ENCODE data around the gene CUEDC1. TPM values are rescaled to one million over a fixed set of nuclear protein-coding genes. Genes with fewer than 3 reads are reported as not detected.

Gene CUEDC1
- total and polyA plus RNA-seq, 2 of the 13 experiments (the other 11 are each of a cell fraction or from before 2014, with no cell fraction given), result 7.4 to 12.9 TPM

DNA sequence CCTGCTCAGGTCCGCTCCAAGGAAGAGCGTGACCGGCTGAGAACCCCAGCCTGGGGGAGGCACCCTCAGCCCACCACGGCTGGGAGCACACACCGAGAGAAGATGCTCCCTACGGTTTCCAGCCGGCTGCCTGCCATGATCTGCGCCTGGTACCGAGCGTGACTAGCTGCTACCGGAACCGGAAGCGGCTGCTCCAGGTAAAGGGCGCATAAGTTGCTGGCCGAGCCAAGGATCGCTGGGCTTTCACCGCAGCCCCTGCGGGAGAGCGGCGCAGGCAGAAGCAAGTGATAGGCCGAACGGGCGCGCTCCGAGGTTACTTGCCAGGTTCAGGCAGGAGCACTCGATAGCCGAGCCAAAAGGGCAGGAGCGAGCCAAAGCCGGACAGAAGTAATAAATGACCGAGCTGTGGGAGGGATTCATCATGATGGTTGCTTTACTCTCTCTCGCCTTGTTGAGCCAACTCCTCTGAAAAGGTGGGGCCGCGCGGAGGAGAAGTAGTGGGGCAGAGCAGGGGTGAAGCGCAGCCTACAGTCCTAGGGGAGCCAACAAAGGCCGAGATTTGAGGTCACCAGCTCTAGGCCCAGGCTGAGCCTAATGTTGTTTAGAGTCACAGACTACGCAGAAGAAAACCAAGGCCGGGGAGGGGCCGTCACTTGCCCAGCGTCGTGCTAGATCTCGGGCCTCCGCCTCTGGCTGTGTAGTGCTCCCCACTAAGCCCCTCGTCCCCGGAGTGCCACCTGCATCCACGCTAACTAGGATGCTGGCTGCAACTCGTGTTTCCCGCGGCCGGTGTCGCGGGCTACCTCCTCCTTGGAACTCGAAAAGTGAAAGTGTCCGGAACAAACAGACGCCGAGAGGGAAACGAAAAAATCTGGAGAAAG lies 105.1 kb downstream of the CUEDC1 start, which contains the start of gene MRPS23 (continued):
- TF ChIP-seq, protein P1, sequence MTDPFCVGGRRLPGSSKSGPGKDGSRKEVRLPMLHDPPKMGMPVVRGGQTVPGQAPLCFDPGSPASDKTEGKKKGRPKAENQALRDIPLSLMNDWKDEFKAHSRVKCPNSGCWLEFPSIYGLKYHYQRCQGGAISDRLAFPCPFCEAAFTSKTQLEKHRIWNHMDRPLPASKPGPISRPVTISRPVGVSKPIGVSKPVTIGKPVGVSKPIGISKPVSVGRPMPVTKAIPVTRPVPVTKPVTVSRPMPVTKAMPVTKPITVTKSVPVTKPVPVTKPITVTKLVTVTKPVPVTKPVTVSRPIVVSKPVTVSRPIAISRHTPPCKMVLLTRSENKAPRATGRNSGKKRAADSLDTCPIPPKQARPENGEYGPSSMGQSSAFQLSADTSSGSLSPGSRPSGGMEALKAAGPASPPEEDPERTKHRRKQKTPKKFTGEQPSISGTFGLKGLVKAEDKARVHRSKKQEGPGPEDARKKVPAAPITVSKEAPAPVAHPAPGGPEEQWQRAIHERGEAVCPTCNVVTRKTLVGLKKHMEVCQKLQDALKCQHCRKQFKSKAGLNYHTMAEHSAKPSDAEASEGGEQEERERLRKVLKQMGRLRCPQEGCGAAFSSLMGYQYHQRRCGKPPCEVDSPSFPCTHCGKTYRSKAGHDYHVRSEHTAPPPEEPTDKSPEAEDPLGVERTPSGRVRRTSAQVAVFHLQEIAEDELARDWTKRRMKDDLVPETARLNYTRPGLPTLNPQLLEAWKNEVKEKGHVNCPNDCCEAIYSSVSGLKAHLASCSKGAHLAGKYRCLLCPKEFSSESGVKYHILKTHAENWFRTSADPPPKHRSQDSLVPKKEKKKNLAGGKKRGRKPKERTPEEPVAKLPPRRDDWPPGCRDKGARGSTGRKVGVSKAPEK (CRISPR knock-in tag; IDR thresholded peaks at IDR 0.05; ENCODE audit: borderline replicate concordance), result no peak
- TF ChIP-seq, protein P2, sequence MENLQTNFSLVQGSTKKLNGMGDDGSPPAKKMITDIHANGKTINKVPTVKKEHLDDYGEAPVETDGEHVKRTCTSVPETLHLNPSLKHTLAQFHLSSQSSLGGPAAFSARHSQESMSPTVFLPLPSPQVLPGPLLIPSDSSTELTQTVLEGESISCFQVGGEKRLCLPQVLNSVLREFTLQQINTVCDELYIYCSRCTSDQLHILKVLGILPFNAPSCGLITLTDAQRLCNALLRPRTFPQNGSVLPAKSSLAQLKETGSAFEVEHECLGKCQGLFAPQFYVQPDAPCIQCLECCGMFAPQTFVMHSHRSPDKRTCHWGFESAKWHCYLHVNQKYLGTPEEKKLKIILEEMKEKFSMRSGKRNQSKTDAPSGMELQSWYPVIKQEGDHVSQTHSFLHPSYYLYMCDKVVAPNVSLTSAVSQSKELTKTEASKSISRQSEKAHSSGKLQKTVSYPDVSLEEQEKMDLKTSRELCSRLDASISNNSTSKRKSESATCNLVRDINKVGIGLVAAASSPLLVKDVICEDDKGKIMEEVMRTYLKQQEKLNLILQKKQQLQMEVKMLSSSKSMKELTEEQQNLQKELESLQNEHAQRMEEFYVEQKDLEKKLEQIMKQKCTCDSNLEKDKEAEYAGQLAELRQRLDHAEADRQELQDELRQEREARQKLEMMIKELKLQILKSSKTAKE (CRISPR knock-in tag; IDR thresholded peaks at IDR 0.05; ENCODE audit: borderline replicate concordance), result peak; percentile 90
- TF ChIP-seq RELA (CRISPR knock-in tag; IDR thresholded peaks at IDR 0.05) (peak; percentile 97), KAT7 (CRISPR knock-in tag; IDR thresholded peaks at IDR 0.05; ENCODE audit: borderline replicate concordance) (peak; percentile 71; the same call in 1 of the 2 replicates), MIER3 (CRISPR knock-in tag; IDR thresholded peaks at IDR 0.05; ENCODE audit: borderline replicate concordance) (peak; percentile 100), BRD4 (CRISPR knock-in tag; IDR thresholded peaks at IDR 0.05) (peak; percentile 67; the same call in 1 of the 2 replicates), ZSCAN29 (CRISPR knock-in tag; conservative IDR thresholded peaks at IDR 0.05) (peak; percentile 72; the same call in 1 of the 2 replicates), ZBTB3 (CRISPR knock-in tag; IDR thresholded peaks at IDR 0.05; ENCODE audit: borderline replicate concordance, low read depth) (peak; percentile 82), ZNF274 (CRISPR knock-in tag; IDR thresholded peaks at IDR 0.05) (peak; percentile 96)
- TF ChIP-seq, protein P3, sequence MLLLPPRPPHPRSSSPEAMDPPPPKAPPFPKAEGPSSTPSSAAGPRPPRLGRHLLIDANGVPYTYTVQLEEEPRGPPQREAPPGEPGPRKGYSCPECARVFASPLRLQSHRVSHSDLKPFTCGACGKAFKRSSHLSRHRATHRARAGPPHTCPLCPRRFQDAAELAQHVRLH (CRISPR knock-in tag; IDR thresholded peaks at IDR 0.05; ENCODE audit: borderline replicate concordance, low read depth), result peak; percentile 99
- TF ChIP-seq, protein P4, sequence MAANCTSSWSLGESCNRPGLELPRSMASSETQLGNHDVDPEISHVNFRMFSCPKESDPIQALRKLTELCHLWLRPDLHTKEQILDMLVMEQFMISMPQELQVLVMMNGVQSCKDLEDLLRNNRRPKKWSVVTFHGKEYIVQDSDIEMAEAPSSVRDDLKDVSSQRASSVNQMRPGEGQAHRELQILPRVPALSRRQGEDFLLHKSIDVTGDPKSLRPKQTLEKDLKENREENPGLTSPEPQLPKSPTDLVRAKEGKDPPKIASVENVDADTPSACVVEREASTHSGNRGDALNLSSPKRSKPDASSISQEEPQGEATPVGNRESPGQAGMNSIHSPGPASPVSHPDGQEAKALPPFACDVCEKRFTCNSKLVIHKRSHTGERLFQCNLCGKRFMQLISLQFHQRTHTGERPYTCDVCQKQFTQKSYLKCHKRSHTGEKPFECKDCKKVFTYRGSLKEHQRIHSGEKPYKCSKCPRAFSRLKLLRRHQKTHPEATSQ (CRISPR knock-in tag; IDR thresholded peaks at IDR 0.05; ENCODE audit: borderline replicate concordance), result peak; percentile 86; the same call in 1 of the 2 replicates
- TF ChIP-seq, protein P5, sequence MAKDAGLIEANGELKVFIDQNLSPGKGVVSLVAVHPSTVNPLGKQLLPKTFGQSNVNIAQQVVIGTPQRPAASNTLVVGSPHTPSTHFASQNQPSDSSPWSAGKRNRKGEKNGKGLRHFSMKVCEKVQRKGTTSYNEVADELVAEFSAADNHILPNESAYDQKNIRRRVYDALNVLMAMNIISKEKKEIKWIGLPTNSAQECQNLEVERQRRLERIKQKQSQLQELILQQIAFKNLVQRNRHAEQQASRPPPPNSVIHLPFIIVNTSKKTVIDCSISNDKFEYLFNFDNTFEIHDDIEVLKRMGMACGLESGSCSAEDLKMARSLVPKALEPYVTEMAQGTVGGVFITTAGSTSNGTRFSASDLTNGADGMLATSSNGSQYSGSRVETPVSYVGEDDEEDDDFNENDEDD (CRISPR knock-in tag; IDR thresholded peaks at IDR 0.05; ENCODE audit: borderline replicate concordance), result peak; percentile 96
- TF ChIP-seq, protein P6, sequence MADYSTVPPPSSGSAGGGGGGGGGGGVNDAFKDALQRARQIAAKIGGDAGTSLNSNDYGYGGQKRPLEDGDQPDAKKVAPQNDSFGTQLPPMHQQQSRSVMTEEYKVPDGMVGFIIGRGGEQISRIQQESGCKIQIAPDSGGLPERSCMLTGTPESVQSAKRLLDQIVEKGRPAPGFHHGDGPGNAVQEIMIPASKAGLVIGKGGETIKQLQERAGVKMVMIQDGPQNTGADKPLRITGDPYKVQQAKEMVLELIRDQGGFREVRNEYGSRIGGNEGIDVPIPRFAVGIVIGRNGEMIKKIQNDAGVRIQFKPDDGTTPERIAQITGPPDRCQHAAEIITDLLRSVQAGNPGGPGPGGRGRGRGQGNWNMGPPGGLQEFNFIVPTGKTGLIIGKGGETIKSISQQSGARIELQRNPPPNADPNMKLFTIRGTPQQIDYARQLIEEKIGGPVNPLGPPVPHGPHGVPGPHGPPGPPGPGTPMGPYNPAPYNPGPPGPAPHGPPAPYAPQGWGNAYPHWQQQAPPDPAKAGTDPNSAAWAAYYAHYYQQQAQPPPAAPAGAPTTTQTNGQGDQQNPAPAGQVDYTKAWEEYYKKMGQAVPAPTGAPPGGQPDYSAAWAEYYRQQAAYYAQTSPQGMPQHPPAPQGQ (CRISPR knock-in tag; IDR thresholded peaks at IDR 0.05; ENCODE audit: borderline replicate concordance), result peak; percentile 92; the same call in 1 of the 2 replicates
- TF ChIP-seq, protein P7, sequence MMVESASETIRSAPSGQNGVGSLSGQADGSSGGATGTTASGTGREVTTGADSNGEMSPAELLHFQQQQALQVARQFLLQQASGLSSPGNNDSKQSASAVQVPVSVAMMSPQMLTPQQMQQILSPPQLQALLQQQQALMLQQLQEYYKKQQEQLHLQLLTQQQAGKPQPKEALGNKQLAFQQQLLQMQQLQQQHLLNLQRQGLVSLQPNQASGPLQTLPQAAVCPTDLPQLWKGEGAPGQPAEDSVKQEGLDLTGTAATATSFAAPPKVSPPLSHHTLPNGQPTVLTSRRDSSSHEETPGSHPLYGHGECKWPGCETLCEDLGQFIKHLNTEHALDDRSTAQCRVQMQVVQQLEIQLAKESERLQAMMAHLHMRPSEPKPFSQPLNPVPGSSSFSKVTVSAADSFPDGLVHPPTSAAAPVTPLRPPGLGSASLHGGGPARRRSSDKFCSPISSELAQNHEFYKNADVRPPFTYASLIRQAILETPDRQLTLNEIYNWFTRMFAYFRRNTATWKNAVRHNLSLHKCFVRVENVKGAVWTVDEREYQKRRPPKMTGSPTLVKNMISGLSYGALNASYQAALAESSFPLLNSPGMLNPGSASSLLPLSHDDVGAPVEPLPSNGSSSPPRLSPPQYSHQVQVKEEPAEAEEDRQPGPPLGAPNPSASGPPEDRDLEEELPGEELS (CRISPR knock-in tag; IDR thresholded peaks at IDR 0.05), result peak; percentile 88

Measured in HepG2 (cell line).